HCT116 (cell line): ENCODE measurements around the gene PTPRQ. TPM values are rescaled to one million over a fixed set of nuclear protein-coding genes. Genes with fewer than 3 reads are reported as not detected.

Experiments
- ATAC-seq: fragments of 200-7000 bp; cut with Tn5 transposase; 2 replicates; pipeline ENCODE4 v1.9.1; 2020; ENCODE audit warnings: mild to moderate bottlenecking, moderate library complexity
- BruUV-seq: library from RNA; stranded (reverse); fragments of 400-500 nt; replicated peaks from 2 replicates; lab custom pipeline; 2021; lab: Mats Ljungman, UMichigan
- CTCF ChIA-PET: fragments of 300-600 bp; sonication (Branson Sonifier 250); formaldehyde crosslinking; loops from one replicate; lab custom pipeline; 2021; ENCODE audit warnings: antibody characterized with exemption; lab: Charles Lee
- POLR2A ChIA-PET: fragments of 300-600, 350-600 bp; sonication (Branson Sonifier 250); formaldehyde crosslinking; loops from one replicate; lab custom pipeline; 2021; ENCODE audit warnings: antibody characterized with exemption; lab: Charles Lee
- RAD21 ChIA-PET, 2 experiments: fragments of 300-600 bp; sonication (Branson Sonifier 250); formaldehyde crosslinking; loops; one replicate each; lab custom pipeline; 2023; ENCODE audit warnings: low total read pairs in 2 of 2; ENCODE audit not compliant: uncharacterized antibody in 2 of 2, unreplicated experiment in 2 of 2, low non-redundant PET in 1 of 2; lab: Charles Lee
- DNase-seq: peaks from one replicate; pipeline ENCODE4 v3.0.0-alpha.2; 2010; ENCODE audit warnings: low read depth, low spot score
- H2AFZ ChIP-seq: fragments of 200-600 bp; shearing (Covaris generic), sonication (generic); 2 replicates; pipeline ENCODE4 v1.6.1; 2017; ENCODE audit warnings: low read depth, mixed run types, mixed read lengths, antibody characterized with exemption, low read length; ENCODE audit not compliant: poor library complexity, severe bottlenecking
- H3K27ac ChIP-seq: 2 replicates; pipeline ENCODE4 v1.5.1; 2012; ENCODE audit warnings: low read depth, low read length
- H3K27me3 ChIP-seq: fragments of 200-600 bp; sonication (generic); 2 replicates; pipeline ENCODE4 v1.6.1; 2016; ENCODE audit warnings: mixed run types, low read length, mixed read lengths; ENCODE audit not compliant: insufficient read depth
- H3K36me3 ChIP-seq, 2 experiments: fragments of 200-500 bp in 1 of 2; fragments of 200-600 bp in 1 of 2; sonication (Bioruptor generic) in 1 of 2; sonication (generic) in 1 of 2; 2 replicates each; pipeline versions ENCODE4 v1.5.1 to v1.6.1; 2014 to 2016; ENCODE audit warnings: low read length in 2 of 2, inconsistent platforms in 1 of 2, mixed read lengths in 1 of 2, mixed run types in 1 of 2; ENCODE audit not compliant: insufficient read depth in 2 of 2, control insufficient read depth in 1 of 2
- H3K4me1 ChIP-seq, 2 experiments: fragments of 200-600 bp in 1 of 2; sonication (generic) in 1 of 2; 2 replicates each; pipeline versions ENCODE4 v1.5.1 to v1.6.1; 2012 to 2017; ENCODE audit warnings: low read length in 2 of 2, inconsistent platforms in 1 of 2, mild to moderate bottlenecking in 1 of 2, mixed read lengths in 1 of 2, mixed run types in 1 of 2, moderate library complexity in 1 of 2; ENCODE audit not compliant: insufficient read depth in 2 of 2, control insufficient read depth in 1 of 2
- H3K4me2 ChIP-seq: fragments of 200-600 bp; sonication (generic); 2 replicates; pipeline ENCODE4 v1.6.1; 2017; ENCODE audit warnings: mixed run types, low read length, mixed read lengths
- H3K4me3 ChIP-seq, 2 experiments: fragments of 200-600 bp in 1 of 2; sonication (generic) in 1 of 2; replicated peaks in 1 of 2; 2 replicates each; pipeline ENCODE4 v1.5.1; 2011 to 2016; ENCODE audit warnings: low read length in 2 of 2, control low read depth in 1 of 2, low read depth in 1 of 2, mild to moderate bottlenecking in 1 of 2, mixed read lengths in 1 of 2, mixed run types in 1 of 2
- H3K79me2 ChIP-seq: fragments of 200-600 bp; sonication (generic); 2 replicates; pipeline ENCODE4 v1.6.1; 2017; ENCODE audit warnings: mild to moderate bottlenecking, mixed run types, low read length, moderate library complexity, mixed read lengths; ENCODE audit not compliant: insufficient read depth
- H3K9ac ChIP-seq: fragments of 200-600 bp; sonication (generic); 2 replicates; pipeline ENCODE4 v1.6.1; 2016; ENCODE audit warnings: low read length, mixed read lengths
- H3K9me2 ChIP-seq: fragments of 200-600 bp; sonication (generic), shearing (Covaris generic); 2 replicates; pipeline ENCODE4 v1.6.1; 2017; ENCODE audit warnings: mixed run types, mild to moderate bottlenecking, moderate library complexity; ENCODE audit not compliant: insufficient read depth
- H3K9me3 ChIP-seq, 2 experiments: fragments of 200-500 bp in 1 of 2; fragments of 200-600 bp in 1 of 2; sonication (Bioruptor generic) in 1 of 2; sonication (generic) in 1 of 2; 2 replicates each; pipeline ENCODE4 v1.6.1; 2014 to 2017; ENCODE audit warnings: low read length in 2 of 2, mixed read lengths in 2 of 2, inconsistent platforms in 1 of 2, low read depth in 1 of 2, mild to moderate bottlenecking in 1 of 2, mixed run types in 1 of 2, moderate library complexity in 1 of 2; ENCODE audit not compliant: control insufficient read depth in 1 of 2, insufficient read depth in 1 of 2
- H4K20me1 ChIP-seq: fragments of 200-600 bp; sonication (generic), shearing (Covaris generic); 2 replicates; pipeline ENCODE4 v1.6.1; 2017; ENCODE audit warnings: mixed run types, mild to moderate bottlenecking, moderate library complexity; ENCODE audit not compliant: insufficient read depth
- ATF3 ChIP-seq: IDR thresholded peaks from 2 replicates; pipeline ENCODE4 v1.6.1; 2012
- CEBPB ChIP-seq: IDR thresholded peaks from 2 replicates; pipeline ENCODE4 v1.6.1; 2012; ENCODE audit warnings: low read depth
- CTCF ChIP-seq, 3 experiments: fragments of 200-600 bp in 1 of 3; sonication (generic) in 1 of 3; IDR thresholded peaks in 2 of 3; conservative IDR thresholded peaks in 1 of 3; 2 replicates each; pipeline ENCODE4 v1.5.1; 2012 to 2017; ENCODE audit warnings: low read depth in 2 of 3, low read length in 2 of 3, antibody characterized with exemption in 1 of 3, borderline replicate concordance in 1 of 3, control low read depth in 1 of 3, mild to moderate bottlenecking in 1 of 3, mixed read lengths in 1 of 3, mixed run types in 1 of 3, moderate library complexity in 1 of 3; ENCODE audit not compliant: insufficient read depth in 1 of 3
- EGR1 ChIP-seq: IDR thresholded peaks from 2 replicates; pipeline ENCODE4 v1.6.1; 2012; ENCODE audit warnings: low read depth
- EZH2phosphoT487 ChIP-seq: fragments of 200-600 bp; IDR thresholded peaks from 2 replicates; pipeline ENCODE4 v1.6.1; 2018; ENCODE audit warnings: antibody characterized with exemption, borderline replicate concordance
- JUND ChIP-seq: IDR thresholded peaks from 2 replicates; pipeline ENCODE4 v1.6.1; 2012
- POLR2A ChIP-seq: IDR thresholded peaks from 2 replicates; pipeline ENCODE4 v1.7.0; 2011; ENCODE audit warnings: borderline replicate concordance; ENCODE audit not compliant: insufficient read depth, insufficient read length; ENCODE audit errors: extremely low read depth
- POLR2AphosphoS5 ChIP-seq: IDR thresholded peaks from 2 replicates; pipeline ENCODE4 v1.6.1; 2011; ENCODE audit warnings: mild to moderate bottlenecking, low read depth, low read length, moderate library complexity
- RAD21 ChIP-seq: IDR thresholded peaks from 2 replicates; pipeline ENCODE4 v1.6.1; 2012; ENCODE audit warnings: low read depth, mild to moderate bottlenecking
- SP1 ChIP-seq: IDR thresholded peaks from 2 replicates; pipeline ENCODE4 v1.6.1; 2012; ENCODE audit warnings: low read depth
- TCF7L2 ChIP-seq: IDR thresholded peaks from 2 replicates; pipeline ENCODE4 v1.7.0; 2011; ENCODE audit warnings: borderline replicate concordance, inconsistent platforms; ENCODE audit not compliant: insufficient read depth, insufficient read length; ENCODE audit errors: extremely low read depth
- YY1 ChIP-seq: IDR thresholded peaks from 2 replicates; pipeline ENCODE4 v1.6.1; 2011; ENCODE audit warnings: low read length, low read depth, moderate library complexity, mild to moderate bottlenecking; ENCODE audit not compliant: insufficient replicate concordance; ENCODE audit errors: extremely low read depth
- ZBTB33 ChIP-seq: IDR thresholded peaks from 2 replicates; pipeline ENCODE4 v1.6.1; 2011; ENCODE audit warnings: mild to moderate bottlenecking, low read length, moderate library complexity; ENCODE audit not compliant: insufficient replicate concordance; ENCODE audit errors: extremely low read depth
- ZNF274 ChIP-seq: fragments of 200-500 bp; sonication (Bioruptor generic); IDR thresholded peaks from 2 replicates; pipeline ENCODE4 v1.6.1; 2014; ENCODE audit warnings: mild to moderate bottlenecking, low read depth, low read length, inconsistent platforms
- intact Hi-C: fragments of 100-400 bp; cut with micrococcal nuclease; formaldehyde crosslinking; loops from 2 replicates; pipeline ENCODE4 v1.10.0; 2022
- total RNA-seq: library from RNA; stranded (reverse); gene quantifications from one replicate; pipeline ENCODE4 v1.2.1, GENCODE V29; 2021; ENCODE audit not compliant: unreplicated experiment
- TF ChIP-seq, protein P1 (sequence below): IDR thresholded peaks from 2 replicates; pipeline ENCODE4 v1.6.1; 2012; ENCODE audit warnings: low read depth
- TF ChIP-seq, protein P2 (sequence below): IDR thresholded peaks from 2 replicates; pipeline ENCODE4 v1.6.1; 2012

Gene PTPRQ
- total RNA-seq, 1 experiment from 2014 or later: not detected

DNA sequence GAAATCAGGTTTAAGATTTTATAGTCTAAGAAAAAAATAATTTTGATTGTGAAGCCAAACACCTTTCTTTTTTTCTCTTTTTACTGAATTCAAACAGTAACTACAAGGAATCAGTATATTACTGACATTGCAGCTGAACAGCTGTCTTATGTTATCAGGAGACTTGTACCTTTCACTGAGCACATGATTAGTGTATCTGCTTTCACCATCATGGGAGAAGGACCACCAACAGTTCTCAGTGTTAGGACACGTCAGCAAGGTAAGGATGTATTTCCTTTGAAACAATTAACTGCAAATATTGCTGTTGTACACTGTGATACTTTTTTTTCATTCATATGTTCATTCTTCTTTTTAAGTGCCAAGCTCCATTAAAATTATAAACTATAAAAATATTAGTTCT lies 50.8 kb downstream of the PTPRQ start:
- Histone ChIP-seq H4K20me1 (no peaks in the 10 kb centered on the region), H3K27ac (no peak overlapping the region), H3K36me3 (no peaks in the 10 kb centered on the region), H3K9ac (no peak overlapping the region), H3K9me3 (no peaks in the 10 kb centered on the region), H3K9me2 (no peaks in the 10 kb centered on the region), H3K4me2 (no peak overlapping the region), H3K4me3 (no peak overlapping the region), H3K27me3 (no peaks in the 10 kb centered on the region), H3K4me1 (no peaks in the 10 kb centered on the region), H3K79me2 (no peaks in the 10 kb centered on the region), H2AFZ (no peak overlapping the region)
- no peak for DNase-seq
- intact Hi-C loops: no loop called here
- ATAC-seq: no peak
- RAD21 ChIA-PET: no interaction called here
- TF ChIP-seq SP1: no peak
- TF ChIP-seq RAD21: no peak
- TF ChIP-seq POLR2A: no peak
- no peak for TF ChIP-seq JUND
- TF ChIP-seq CTCF (IDR thresholded peaks at IDR 0.05 in 2 of 3, conservative IDR thresholded peaks at IDR 0.05 in 1 of 3; ENCODE audit: borderline replicate concordance in 1 of 3, insufficient read depth in 1 of 3, low read depth in 2 of 3, low read length in 2 of 3): no peak
- no peak for TF ChIP-seq CEBPB
- no peak for TF ChIP-seq ZBTB33
- TF ChIP-seq POLR2AphosphoS5: no peak
- no peak for TF ChIP-seq EGR1
- no peak for TF ChIP-seq EZH2phosphoT487
- TF ChIP-seq, protein P1, sequence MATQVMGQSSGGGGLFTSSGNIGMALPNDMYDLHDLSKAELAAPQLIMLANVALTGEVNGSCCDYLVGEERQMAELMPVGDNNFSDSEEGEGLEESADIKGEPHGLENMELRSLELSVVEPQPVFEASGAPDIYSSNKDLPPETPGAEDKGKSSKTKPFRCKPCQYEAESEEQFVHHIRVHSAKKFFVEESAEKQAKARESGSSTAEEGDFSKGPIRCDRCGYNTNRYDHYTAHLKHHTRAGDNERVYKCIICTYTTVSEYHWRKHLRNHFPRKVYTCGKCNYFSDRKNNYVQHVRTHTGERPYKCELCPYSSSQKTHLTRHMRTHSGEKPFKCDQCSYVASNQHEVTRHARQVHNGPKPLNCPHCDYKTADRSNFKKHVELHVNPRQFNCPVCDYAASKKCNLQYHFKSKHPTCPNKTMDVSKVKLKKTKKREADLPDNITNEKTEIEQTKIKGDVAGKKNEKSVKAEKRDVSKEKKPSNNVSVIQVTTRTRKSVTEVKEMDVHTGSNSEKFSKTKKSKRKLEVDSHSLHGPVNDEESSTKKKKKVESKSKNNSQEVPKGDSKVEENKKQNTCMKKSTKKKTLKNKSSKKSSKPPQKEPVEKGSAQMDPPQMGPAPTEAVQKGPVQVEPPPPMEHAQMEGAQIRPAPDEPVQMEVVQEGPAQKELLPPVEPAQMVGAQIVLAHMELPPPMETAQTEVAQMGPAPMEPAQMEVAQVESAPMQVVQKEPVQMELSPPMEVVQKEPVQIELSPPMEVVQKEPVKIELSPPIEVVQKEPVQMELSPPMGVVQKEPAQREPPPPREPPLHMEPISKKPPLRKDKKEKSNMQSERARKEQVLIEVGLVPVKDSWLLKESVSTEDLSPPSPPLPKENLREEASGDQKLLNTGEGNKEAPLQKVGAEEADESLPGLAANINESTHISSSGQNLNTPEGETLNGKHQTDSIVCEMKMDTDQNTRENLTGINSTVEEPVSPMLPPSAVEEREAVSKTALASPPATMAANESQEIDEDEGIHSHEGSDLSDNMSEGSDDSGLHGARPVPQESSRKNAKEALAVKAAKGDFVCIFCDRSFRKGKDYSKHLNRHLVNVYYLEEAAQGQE: no peak
- TF ChIP-seq, protein P2, sequence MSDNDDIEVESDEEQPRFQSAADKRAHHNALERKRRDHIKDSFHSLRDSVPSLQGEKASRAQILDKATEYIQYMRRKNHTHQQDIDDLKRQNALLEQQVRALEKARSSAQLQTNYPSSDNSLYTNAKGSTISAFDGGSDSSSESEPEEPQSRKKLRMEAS: no peak
- no peak for TF ChIP-seq TCF7L2
- no peak for TF ChIP-seq ATF3
- no peak for TF ChIP-seq YY1
- TF ChIP-seq ZNF274: no peak
- BruUV-seq: no TSS peak
- POLR2A ChIA-PET: no interaction called here
- CTCF ChIA-PET: no interaction called here
